ENCODE measurements around the gene PTPRJ.

The PTPRJ gene

GRCh38 chr11:48093323-48093722 lies 113.0 kb downstream of the PTPRJ start:
- Histone ChIP-seq H3K9me3 (ENCODE audit: insufficient read depth, low read depth, low read length) (no peaks in the 10 kb centered on the region), H3K9ac (ENCODE audit: low read depth, low read length) (no peak overlapping the region), H3K27ac (ENCODE audit: low read depth, low read length) (no peak overlapping the region), H3K4me3 (ENCODE audit: low read length) (no peak overlapping the region), H3K27me3 (ENCODE audit: insufficient read depth, low read length) (no peaks in the 10 kb centered on the region), H3K4me1 (ENCODE audit: insufficient read depth, low read length) (peaks cover 22% of the 10 kb centered on the region), H3K36me3 (ENCODE audit: insufficient read depth, low read length) (no peaks in the 10 kb centered on the region)
- WGBS, result 97% methylated on average over 4 of the region's 4 CpGs

DNA sequence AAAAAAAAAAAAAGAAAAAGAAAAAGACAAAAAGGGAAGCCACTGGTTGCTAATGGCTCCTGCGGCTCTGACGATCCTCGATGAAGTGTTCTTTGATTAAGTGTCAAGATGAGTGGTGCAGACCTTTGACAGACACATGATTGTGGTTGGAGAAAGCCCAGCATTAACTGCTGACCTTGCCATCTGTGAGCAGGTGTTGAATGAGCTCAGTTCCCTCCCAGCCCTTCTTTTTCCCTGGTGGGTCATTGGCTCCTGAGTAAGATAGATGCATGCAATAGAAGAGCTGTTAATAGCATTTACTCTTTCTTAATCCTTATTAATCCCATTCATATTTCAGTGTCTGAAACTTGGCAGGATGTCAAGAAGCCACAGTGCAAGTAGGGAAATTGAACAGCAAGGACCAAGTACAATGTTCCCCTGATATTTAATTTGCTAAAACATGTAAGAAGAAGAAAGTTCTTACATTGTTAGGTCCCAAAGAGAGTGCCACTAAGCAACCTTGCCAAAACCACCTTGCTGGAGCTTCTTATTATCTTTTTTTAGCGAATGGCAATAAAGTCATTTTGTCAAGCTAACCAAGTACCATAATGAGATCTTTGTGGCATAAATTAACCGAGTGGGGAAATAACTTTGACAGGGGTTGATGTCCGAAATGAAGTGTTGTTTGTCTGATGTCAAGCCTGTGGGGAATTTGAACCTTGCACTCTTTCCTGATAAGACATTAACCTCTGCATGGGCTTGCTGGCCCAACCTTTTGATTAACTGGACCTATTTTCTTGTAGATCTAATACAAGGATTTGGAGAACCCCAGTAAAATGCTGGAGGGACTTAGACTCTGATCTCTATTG lies 113.7 kb downstream of the PTPRJ start:
- Histone ChIP-seq H3K4me1 (ENCODE audit: insufficient read depth, low read length) (peaks cover 16% of the 10 kb centered on the region), H3K36me3 (ENCODE audit: insufficient read depth, low read length) (no peaks in the 10 kb centered on the region), H3K9ac (ENCODE audit: low read depth, low read length) (no peak overlapping the region), H3K9me3 (ENCODE audit: insufficient read depth, low read depth, low read length) (no peaks in the 10 kb centered on the region), H3K27me3 (ENCODE audit: insufficient read depth, low read length) (no peaks in the 10 kb centered on the region), H3K27ac (ENCODE audit: low read depth, low read length) (no peak overlapping the region), H3K4me3 (ENCODE audit: low read length) (no peak overlapping the region)
- 92% methylated on average over 6 of the region's 6 CpGs for WGBS

- peaks cover 16% of the 10 kb centered on the region for H3K4me1 ChIP-seq (ENCODE audit: insufficient read depth, low read length)
- no peaks in the 10 kb centered on the region for H3K9me3 ChIP-seq (ENCODE audit: insufficient read depth, low read depth, low read length)
- 92% methylated on average over 9 of the region's 9 CpGs for WGBS
- no peak overlapping the region for H3K27ac ChIP-seq (ENCODE audit: low read depth, low read length)
- H3K27me3 ChIP-seq (ENCODE audit: insufficient read depth, low read length), result no peaks in the 10 kb centered on the region
- H3K36me3 ChIP-seq (ENCODE audit: insufficient read depth, low read length), result no peaks in the 10 kb centered on the region
- no peak overlapping the region for H3K4me3 ChIP-seq (ENCODE audit: low read length)
- H3K9ac ChIP-seq (ENCODE audit: low read depth, low read length), result no peak overlapping the region
Measured at GRCh38 chr11:48094643-48095339, 114.4 kb downstream of the PTPRJ start.

GRCh38 chr11:48095779-48096470 lies 115.6 kb downstream of the PTPRJ start:
- Histone ChIP-seq H3K4me3 (ENCODE audit: low read length) (no peak overlapping the region), H3K9ac (ENCODE audit: low read depth, low read length) (peak overlapping the region; percentile 19; the same call in 1 of the 2 replicates), H3K27ac (ENCODE audit: low read depth, low read length) (peak overlapping the region; percentile 53; the same call in 1 of the 2 replicates), H3K4me1 (ENCODE audit: insufficient read depth, low read length) (peaks cover 16% of the 10 kb centered on the region), H3K27me3 (ENCODE audit: insufficient read depth, low read length) (no peaks in the 10 kb centered on the region), H3K36me3 (ENCODE audit: insufficient read depth, low read length) (no peaks in the 10 kb centered on the region), H3K9me3 (ENCODE audit: insufficient read depth, low read depth, low read length) (no peaks in the 10 kb centered on the region)
- 73% methylated on average over 12 of the region's 12 CpGs for WGBS

DNA sequence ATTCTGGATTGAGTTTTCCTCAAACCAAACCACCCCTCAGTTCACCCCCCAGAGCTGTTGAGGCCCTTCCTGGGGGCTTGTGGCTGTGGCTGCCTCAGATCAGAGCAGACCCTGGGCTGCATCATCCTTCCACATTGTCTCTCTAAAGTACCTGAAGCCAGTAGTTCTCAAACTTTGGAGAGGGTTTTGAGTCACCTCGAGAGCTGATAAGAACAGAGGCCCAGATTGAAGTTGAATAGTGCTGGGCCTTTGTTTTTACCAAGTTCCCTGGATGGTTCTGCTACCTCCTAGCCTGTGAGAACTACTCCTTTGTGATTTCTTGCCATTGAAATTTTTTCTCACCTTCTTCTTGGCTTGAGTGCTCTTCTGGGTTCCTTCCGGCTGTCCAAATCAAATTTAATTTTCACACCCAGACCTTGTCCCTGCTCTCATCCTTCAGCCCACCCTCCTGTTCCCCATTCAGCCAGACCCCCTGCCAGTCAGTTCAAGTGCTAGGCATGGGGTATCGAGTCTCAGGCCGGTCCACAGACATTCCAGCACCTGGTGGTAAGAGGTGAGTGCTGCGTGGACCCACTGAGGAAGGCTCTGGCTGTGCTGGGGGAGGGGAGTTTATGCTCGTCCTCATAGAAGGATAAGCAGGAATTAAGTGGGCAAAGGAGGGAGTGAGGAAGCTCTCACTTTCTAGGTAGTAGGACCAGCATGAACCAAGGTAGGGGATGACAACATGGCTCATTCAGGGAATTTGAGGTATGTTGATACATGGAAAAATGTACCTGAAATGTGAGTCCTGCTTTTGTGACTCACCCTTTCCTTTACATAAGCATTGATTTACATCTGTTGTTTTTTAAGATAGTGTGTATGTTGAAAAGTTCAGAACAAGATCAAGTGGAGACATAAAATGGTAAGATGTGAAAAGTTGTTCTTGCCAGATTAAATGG lies 116.5 kb downstream of the PTPRJ start:
- Histone ChIP-seq H3K4me3 (ENCODE audit: low read length) (no peak overlapping the region), H3K9ac (ENCODE audit: low read depth, low read length) (no peak overlapping the region), H3K27ac (ENCODE audit: low read depth, low read length) (peak overlapping the region; percentile 53), H3K36me3 (ENCODE audit: insufficient read depth, low read length) (no peaks in the 10 kb centered on the region), H3K27me3 (ENCODE audit: insufficient read depth, low read length) (no peaks in the 10 kb centered on the region), H3K9me3 (ENCODE audit: insufficient read depth, low read depth, low read length) (no peaks in the 10 kb centered on the region), H3K4me1 (ENCODE audit: insufficient read depth, low read length) (peaks cover 16% of the 10 kb centered on the region)
- 52% methylated on average over 6 of the region's 6 CpGs for WGBS

- peaks cover 16% of the 10 kb centered on the region for H3K4me1 ChIP-seq (ENCODE audit: insufficient read depth, low read length)
- H3K4me3 ChIP-seq (ENCODE audit: low read length), result no peak overlapping the region
- no peaks in the 10 kb centered on the region for H3K9me3 ChIP-seq (ENCODE audit: insufficient read depth, low read depth, low read length)
- H3K27me3 ChIP-seq (ENCODE audit: insufficient read depth, low read length), result no peaks in the 10 kb centered on the region
- no peaks in the 10 kb centered on the region for H3K36me3 ChIP-seq (ENCODE audit: insufficient read depth, low read length)
- H3K9ac ChIP-seq (ENCODE audit: low read depth, low read length), result no peak overlapping the region
- 73% methylated on average over 6 of the region's 6 CpGs for WGBS
- no peak overlapping the region for H3K27ac ChIP-seq (ENCODE audit: low read depth, low read length)
Measured at GRCh38 chr11:48098024-48098423, 117.7 kb downstream of the PTPRJ start.

- Histone ChIP-seq H3K27me3 (ENCODE audit: insufficient read depth, low read length) (no peaks in the 10 kb centered on the region), H3K9ac (ENCODE audit: low read depth, low read length) (no peak overlapping the region), H3K9me3 (ENCODE audit: insufficient read depth, low read depth, low read length) (no peaks in the 10 kb centered on the region), H3K4me3 (ENCODE audit: low read length) (no peak overlapping the region), H3K27ac (ENCODE audit: low read depth, low read length) (no peak overlapping the region), H3K36me3 (ENCODE audit: insufficient read depth, low read length) (no peaks in the 10 kb centered on the region), H3K4me1 (ENCODE audit: insufficient read depth, low read length) (peaks cover 26% of the 10 kb centered on the region)
- 86% methylated on average over 4 of the region's 6 CpGs for WGBS
Measured at GRCh38 chr11:48099916-48100446, 119.6 kb downstream of the PTPRJ start.

DNA sequence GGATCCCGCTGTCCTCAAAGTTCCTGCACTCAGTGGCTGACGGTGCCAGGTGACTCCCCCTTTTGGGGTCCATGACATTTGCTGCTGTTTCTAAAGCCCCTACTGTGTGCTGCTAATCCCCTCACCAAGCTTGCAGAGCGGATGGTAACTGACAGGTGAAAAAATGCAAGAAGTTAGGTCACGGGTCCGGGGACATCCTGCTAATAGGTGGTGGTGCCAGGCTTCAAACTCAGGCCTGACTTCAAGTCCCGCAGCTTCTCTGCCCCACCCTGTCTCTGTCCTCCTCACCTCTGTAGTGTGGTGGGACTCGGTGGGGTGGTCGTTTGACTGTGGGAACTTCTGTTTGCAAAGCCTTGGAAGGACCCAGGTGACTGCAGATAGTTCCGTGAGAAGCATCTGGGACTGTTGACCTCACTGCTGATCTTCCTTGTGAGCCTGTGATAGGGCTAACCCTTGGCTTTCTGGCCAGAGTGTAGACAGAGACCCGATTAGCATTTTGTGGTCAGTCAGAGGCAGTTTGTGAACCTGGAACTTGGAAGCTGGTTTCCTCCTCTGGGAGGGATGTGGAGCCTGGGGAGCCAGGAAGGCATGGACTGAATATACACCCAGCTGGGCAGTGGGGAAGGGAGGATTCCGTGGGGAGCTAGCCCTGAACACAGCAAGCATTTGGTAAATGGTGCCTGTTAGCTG lies 120.8 kb downstream of the PTPRJ start:
- H3K27me3 ChIP-seq (ENCODE audit: insufficient read depth, low read length), result no peaks in the 10 kb centered on the region
- no peak overlapping the region for H3K27ac ChIP-seq (ENCODE audit: low read depth, low read length)
- no peak overlapping the region for H3K9ac ChIP-seq (ENCODE audit: low read depth, low read length)
- 80% methylated on average over 11 of the region's 11 CpGs for WGBS
- H3K36me3 ChIP-seq (ENCODE audit: insufficient read depth, low read length), result no peaks in the 10 kb centered on the region
- H3K4me3 ChIP-seq (ENCODE audit: low read length), result no peak overlapping the region
- no peaks in the 10 kb centered on the region for H3K9me3 ChIP-seq (ENCODE audit: insufficient read depth, low read depth, low read length)
- peaks cover 21% of the 10 kb centered on the region for H3K4me1 ChIP-seq (ENCODE audit: insufficient read depth, low read length)

- Histone ChIP-seq H3K9ac (ENCODE audit: low read depth, low read length) (no peak overlapping the region), H3K4me3 (ENCODE audit: low read length) (no peak overlapping the region), H3K9me3 (ENCODE audit: insufficient read depth, low read depth, low read length) (no peaks in the 10 kb centered on the region), H3K27me3 (ENCODE audit: insufficient read depth, low read length) (no peaks in the 10 kb centered on the region), H3K27ac (ENCODE audit: low read depth, low read length) (no peak overlapping the region), H3K4me1 (ENCODE audit: insufficient read depth, low read length) (peaks cover 13% of the 10 kb centered on the region; the same call in 1 of the 2 replicates), H3K36me3 (ENCODE audit: insufficient read depth, low read length) (no peaks in the 10 kb centered on the region)
- 86% methylated on average over 6 of the region's 6 CpGs for WGBS
Measured at GRCh38 chr11:48101958-48102357, 121.6 kb downstream of the PTPRJ start.
